Adrenal gland (tissue), 12 donors: Measurements from ENCODE around the gene FARP1. TPM values are rescaled to one million over a fixed set of nuclear protein-coding genes. Genes with fewer than 3 reads are reported as not detected.
"Not testable (repeated sequence)": the region's sequence is repeated elsewhere in the genome, so short reads cannot be mapped to it uniquely, and the experiment has no call there.

ENCODE experiments used
- DNase-seq, 7 donors: peaks; one replicate each; pipeline ENCODE4 v3.0.0-alpha.2; 2019 to 2020
- H3K27ac ChIP-seq, 5 donors: fragments of 200-600 bp; sonication (generic) in 4 of 5; 1 replicate in 3 of 5; 2 replicates in 2 of 5; pipeline versions ENCODE4 v1.5.1 to v1.8.0; 2016 to 2020; ENCODE audit warnings: mild to moderate bottlenecking in 1 of 5
- H3K27me3 ChIP-seq: fragments of 200-600 bp; 2 replicates; pipeline ENCODE4 v1.8.0; 2021
- H3K36me3 ChIP-seq, 2 donors: fragments of 200-600 bp; replicated peaks in 1 of 2; 1 replicate in 1 of 2; 2 replicates in 1 of 2; pipeline versions ENCODE4 v1.5.1 to v1.8.0; 2018 to 2022
- H3K4me1 ChIP-seq, 2 donors: fragments of 200-600 bp; replicated peaks in 1 of 2; 1 replicate in 1 of 2; 2 replicates in 1 of 2; pipeline versions ENCODE4 v1.5.1 to v1.8.0; 2018 to 2021
- H3K4me3 ChIP-seq, 4 donors: fragments of 200-600 bp; sonication (generic) in 3 of 4; one replicate each; pipeline ENCODE4 v1.5.1; 2016 to 2018
- H3K9me3 ChIP-seq, 3 donors: fragments of 200-600 bp; sonication (generic) in 1 of 3; replicated peaks in 1 of 3; 1 replicate in 2 of 3; 2 replicates in 1 of 3; pipeline versions ENCODE4 v1.5.1 to v1.8.0; 2016 to 2021
- POLR2A ChIP-seq, 2 donors: fragments of 450-650 bp; IDR thresholded peaks; one replicate each; pipeline ENCODE4 v1.6.1; 2017; ENCODE audit warnings: antibody characterized with exemption in 2 of 2, mild to moderate bottlenecking in 2 of 2, moderate library complexity in 1 of 2
- WGBS, 4 donors: extraction: QIAGEN DNeasy Blood & Tissue Kit in 2 of 4; methylation state at CpG; one replicate each; pipeline versions ENCODE4 v1.1.5 to v1.1.7; 2013 to 2017; 5-methylcytosine and 5-hydroxymethylcytosine counted together
- intact Hi-C, 2 donors: fragments of 100-400 bp; cut with DNase I; formaldehyde crosslinking; loops; one replicate each; pipeline versions ENCODE4 v1.14.1 to v1.15.0; 2022 to 2023
- polyA plus RNA-seq, 3 donors: library from polyadenylated mRNA; stranded (reverse); fragments of 200-250 nt in 2 of 3; fragments of 350-450 nt in 1 of 3; fragmentation: Illumina TruSeq in 1 of 3; extraction: RNeasy Lipid Tissue Mini Kit (QIAGEN cat#74804) in 1 of 3; gene quantifications; one replicate each; pipeline ENCODE4 v1.2.3, GENCODE V29; 2013 to 2014
- total RNA-seq, 9 donors: library from RNA; depleted of rRNA in 4 of 9; stranded (reverse); fragments of >200 nt in 4 of 9; fragments of 120-200 nt in 1 of 9; fragmentation: NEBNext Ultra II Directional in 1 of 9; extraction: Animal tissue kit (Norgen Biotek cat#: 25700) in 1 of 9; gene quantifications; one replicate each; pipeline versions ENCODE4 v1.1.0 to v1.2.4, GENCODE V29; 2013 to 2023
- TF ChIP-seq, protein P1 (sequence below), 6 experiments: fragments of 450-650 bp in 4 of 6; fragments of 200-600 bp in 2 of 6; sonication (generic) in 1 of 6; IDR thresholded peaks; 1 replicate in 5 of 6; 2 replicates in 1 of 6; pipeline versions ENCODE4 v1.5.1 to v1.8.0; 2016 to 2021; ENCODE audit warnings: antibody characterized with exemption in 6 of 6, mild to moderate bottlenecking in 2 of 6, moderate library complexity in 1 of 6
- donor health status: healthy with polysubstance abuse.
- donor health status: Bipolar disorder and iron deficiency.
- donor health status: DM: yes; HTN: yes; CAD: no.
- donor health status: DM: no; HTN: no; CAD: no.
- donor health status: DM: no; HTN: no; CAD: no.
- donor health status: DM: yes; HTN: yes; CAD: no.

Gene FARP1
- total and polyA plus RNA-seq, 12 donors: 27.1 to 304 (median 71.6) TPM

DNA sequence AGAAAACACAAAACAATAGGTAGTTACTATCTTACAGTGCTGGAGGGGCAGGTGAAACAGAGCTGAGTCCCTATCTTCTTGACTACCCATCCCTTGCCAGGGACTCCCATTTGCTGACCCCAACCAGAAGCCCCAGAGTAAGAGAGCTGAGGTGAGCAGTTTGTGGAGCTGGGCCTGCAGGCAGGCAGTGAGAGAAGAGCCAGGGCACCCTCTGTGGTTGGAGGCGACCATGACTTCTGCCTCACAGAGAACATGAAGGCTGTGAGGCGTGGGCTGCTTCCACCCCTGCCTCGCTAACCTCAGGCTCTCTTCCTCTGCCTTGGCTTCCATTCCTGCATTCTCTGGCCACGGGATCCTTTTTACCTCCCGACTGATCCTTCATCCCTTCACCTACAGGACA lies 81.7 kb downstream of the FARP1 start:
- WGBS, 4 donors: 89 to 92% (median 91%) methylated on average over 5 of the region's 5 CpGs
- intact Hi-C loops: no loop called here
- Histone ChIP-seq H3K4me3 (no peak overlapping the region), H3K36me3 (no peaks in the 10 kb centered on the region), H3K27me3 (no peaks in the 10 kb centered on the region), H3K27ac (no peak overlapping the region), H3K4me1 (peaks cover 9 to 24% of the 10 kb centered on the region in 2 donors), H3K9me3 (no peaks in the 10 kb centered on the region)
- TF ChIP-seq POLR2A (IDR thresholded peaks at IDR 0.05): no peak
- TF ChIP-seq, protein P1, sequence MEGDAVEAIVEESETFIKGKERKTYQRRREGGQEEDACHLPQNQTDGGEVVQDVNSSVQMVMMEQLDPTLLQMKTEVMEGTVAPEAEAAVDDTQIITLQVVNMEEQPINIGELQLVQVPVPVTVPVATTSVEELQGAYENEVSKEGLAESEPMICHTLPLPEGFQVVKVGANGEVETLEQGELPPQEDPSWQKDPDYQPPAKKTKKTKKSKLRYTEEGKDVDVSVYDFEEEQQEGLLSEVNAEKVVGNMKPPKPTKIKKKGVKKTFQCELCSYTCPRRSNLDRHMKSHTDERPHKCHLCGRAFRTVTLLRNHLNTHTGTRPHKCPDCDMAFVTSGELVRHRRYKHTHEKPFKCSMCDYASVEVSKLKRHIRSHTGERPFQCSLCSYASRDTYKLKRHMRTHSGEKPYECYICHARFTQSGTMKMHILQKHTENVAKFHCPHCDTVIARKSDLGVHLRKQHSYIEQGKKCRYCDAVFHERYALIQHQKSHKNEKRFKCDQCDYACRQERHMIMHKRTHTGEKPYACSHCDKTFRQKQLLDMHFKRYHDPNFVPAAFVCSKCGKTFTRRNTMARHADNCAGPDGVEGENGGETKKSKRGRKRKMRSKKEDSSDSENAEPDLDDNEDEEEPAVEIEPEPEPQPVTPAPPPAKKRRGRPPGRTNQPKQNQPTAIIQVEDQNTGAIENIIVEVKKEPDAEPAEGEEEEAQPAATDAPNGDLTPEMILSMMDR (IDR thresholded peaks at IDR 0.05): no peak
- DNase-seq: no peak

GRCh38 chr13:98225036-98225940 lies 82.4 kb downstream of the FARP1 start:
- 89 to 92% (median 89%) methylated on average over 20 of the region's 20 CpGs for WGBS, 4 donors
- no peak overlapping the region for H3K27ac ChIP-seq
- no peak for TF ChIP-seq POLR2A (IDR thresholded peaks at IDR 0.05)
- TF ChIP-seq, protein P1 (IDR thresholded peaks at IDR 0.05): no peak
- intact Hi-C loops: no loop called here
- H3K36me3 ChIP-seq: no peaks in the 10 kb centered on the region
- no peak overlapping the region for H3K4me3 ChIP-seq
- no peaks in the 10 kb centered on the region for H3K27me3 ChIP-seq
- H3K4me1 ChIP-seq: peaks cover 9 to 17% of the 10 kb centered on the region in 2 donors
- no peaks in the 10 kb centered on the region for H3K9me3 ChIP-seq
- no peak for DNase-seq

GRCh38 chr13:98226496-98226895 lies 83.6 kb downstream of the FARP1 start:
- Histone ChIP-seq H3K27me3 (no peaks in the 10 kb centered on the region), H3K4me3 (no peak overlapping the region), H3K9me3 (no peaks in the 10 kb centered on the region), H3K36me3 (no peaks in the 10 kb centered on the region), H3K27ac (no peak overlapping the region), H3K4me1 (peaks cover 0 to 6% of the 10 kb centered on the region in 2 donors)
- TF ChIP-seq, protein P1 (IDR thresholded peaks at IDR 0.05): no peak
- TF ChIP-seq POLR2A (IDR thresholded peaks at IDR 0.05): no peak
- no peak for DNase-seq
- intact Hi-C loops: no loop called here
- WGBS, 4 donors: 74 to 83% (median 80%) methylated on average over 5 of the region's 5 CpGs

DNA sequence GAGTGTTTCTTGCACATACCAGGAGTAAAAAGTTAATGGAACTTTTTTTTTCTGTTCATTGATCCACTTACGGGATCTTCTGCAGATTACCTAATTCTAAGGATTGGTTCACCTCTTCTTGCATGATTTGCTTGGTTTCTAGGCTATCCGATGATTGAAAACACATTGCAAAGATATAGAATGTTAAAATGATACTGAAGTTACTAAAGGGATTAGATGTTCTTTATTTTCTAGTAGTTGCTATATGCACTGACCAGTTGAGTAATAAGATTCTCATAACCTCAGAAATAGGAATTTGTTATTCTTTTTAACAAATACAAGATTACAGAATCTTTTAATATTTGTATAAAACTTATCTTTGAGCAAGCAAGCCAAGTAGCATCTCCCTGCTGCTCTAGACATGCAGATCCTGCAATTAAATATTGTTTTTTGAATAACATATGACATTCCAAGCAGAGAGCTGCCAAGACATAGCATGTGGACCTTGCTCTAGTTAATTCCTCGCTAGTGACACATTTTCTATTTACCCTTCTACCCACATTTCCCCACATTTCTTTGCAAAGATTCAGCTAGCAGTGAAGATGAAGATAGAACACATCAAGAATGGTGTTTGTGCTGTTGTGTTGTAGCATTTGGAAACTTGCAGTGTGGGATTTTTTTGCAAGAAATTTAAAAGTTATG lies 85.9 kb downstream of the FARP1 start:
- Histone ChIP-seq H3K27ac (no peak overlapping the region), H3K27me3 (no peaks in the 10 kb centered on the region), H3K36me3 (no peaks in the 10 kb centered on the region), H3K9me3 (no peaks in the 10 kb centered on the region), H3K4me3 (no peak overlapping the region), H3K4me1 (peaks cover 0 to 12% of the 10 kb centered on the region in 2 donors)
- WGBS, 4 donors: 54 to 67% (median 64%) methylated on average over 3 of the region's 3 CpGs
- no peak for TF ChIP-seq POLR2A (IDR thresholded peaks at IDR 0.05)
- TF ChIP-seq, protein P1 (IDR thresholded peaks at IDR 0.05): no peak
- intact Hi-C loops: no loop called here
- DNase-seq: no peak

GRCh38 chr13:98230762-98231161 lies 87.9 kb downstream of the FARP1 start:
- H3K36me3 ChIP-seq, H3K27ac ChIP-seq, intact Hi-C loops, H3K9me3 ChIP-seq, H3K27me3 ChIP-seq, H3K4me3 ChIP-seq, DNase-seq: not testable (repeated sequence)
- whole genome bisulfite sequencing, 4 donors: 80 to 88% (median 87%) methylated on average over 4 of the region's 4 CpGs
- H3K4me1 ChIP-seq: peaks cover 0 to 23% of the 10 kb centered on the region in 2 donors
